Erythroblast (primary cell): ENCODE results near the gene SNPH.

ENCODE experiments used
- DNase-seq, 2 experiments: peaks; one replicate each; lab custom pipeline; 2025; lab: John Stamatoyannopoulos, UW
- GATA1 ChIP-seq: IDR thresholded peaks from 2 replicates; pipeline ENCODE4 v1.6.1; 2011; ENCODE audit warnings: low read depth, mild to moderate bottlenecking, control low read depth, low read length, moderate library complexity
- POLR2A ChIP-seq: IDR thresholded peaks from 2 replicates; pipeline ENCODE4 v1.6.1; 2011; ENCODE audit warnings: mild to moderate bottlenecking, low read length

Gene SNPH

DNA sequence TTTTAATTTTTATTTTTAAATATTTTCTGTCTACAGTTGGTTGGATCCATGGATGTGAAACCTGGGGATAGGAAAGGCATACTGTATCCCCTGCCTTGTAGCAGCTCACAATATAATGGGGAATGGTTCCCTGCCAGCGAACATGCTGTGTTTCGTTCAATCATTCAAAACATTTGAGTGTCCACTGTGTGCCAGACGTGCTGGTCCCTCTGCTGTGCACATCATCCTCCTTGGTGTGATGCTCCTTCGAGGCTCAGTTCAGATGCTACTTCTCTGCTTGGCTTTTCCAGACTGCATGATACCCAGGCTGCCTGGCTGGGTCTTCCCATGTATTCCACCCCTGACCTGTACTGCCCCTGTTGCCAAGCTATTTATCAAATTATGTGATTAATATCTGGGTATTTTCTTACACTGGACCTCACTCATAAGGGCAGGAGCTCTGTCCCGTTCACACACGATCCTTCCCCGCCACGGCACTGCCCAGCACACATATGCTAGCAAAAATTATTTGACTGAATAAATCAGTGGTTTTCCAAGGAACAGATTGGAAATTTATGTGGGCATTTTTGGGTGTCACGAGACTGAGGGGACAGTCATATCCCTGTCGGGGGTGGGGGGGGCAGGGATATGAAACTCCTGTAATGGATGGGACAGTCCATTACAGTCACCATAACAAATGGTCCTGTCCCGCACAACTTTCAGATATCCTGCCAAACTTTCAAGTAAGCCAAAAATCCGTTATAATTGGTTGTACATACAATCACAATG, 57.9 kb downstream of the SNPH start:
- TF ChIP-seq GATA1 (no peak), POLR2A (no peak)
- peak in 1 of 2 experiments; percentile 25 for DNase-seq

DNA sequence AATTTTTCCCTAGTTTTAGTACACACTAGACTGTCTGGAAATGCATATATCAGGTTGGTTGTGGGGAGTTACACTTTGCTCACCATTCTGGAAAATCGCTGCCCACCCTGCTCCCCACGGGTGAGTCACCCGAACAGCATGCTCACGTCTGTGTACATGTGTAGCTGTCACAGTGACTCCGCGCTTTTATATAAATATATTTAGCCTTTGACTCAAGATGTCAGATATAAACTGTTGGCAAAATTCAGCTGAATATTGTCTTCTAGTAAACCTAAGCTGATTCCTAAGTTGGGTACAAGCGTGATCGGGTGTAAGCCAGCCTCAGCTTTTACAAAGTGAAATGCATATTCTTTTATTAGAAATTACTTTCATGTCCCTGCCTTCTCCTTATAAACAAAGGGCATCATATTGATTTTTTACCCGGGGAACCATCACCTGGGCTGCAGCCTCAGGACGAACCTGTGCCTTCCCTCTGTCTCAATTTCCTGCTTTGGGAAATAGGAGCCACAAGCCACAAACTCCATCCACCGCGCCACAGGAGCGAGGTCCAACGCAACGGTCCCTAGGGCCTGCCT, 58.6 kb downstream of the SNPH start:
- DNase-seq = peak; percentile 33 to 75
- TF ChIP-seq GATA1 (no peak), POLR2A (no peak)

DNA sequence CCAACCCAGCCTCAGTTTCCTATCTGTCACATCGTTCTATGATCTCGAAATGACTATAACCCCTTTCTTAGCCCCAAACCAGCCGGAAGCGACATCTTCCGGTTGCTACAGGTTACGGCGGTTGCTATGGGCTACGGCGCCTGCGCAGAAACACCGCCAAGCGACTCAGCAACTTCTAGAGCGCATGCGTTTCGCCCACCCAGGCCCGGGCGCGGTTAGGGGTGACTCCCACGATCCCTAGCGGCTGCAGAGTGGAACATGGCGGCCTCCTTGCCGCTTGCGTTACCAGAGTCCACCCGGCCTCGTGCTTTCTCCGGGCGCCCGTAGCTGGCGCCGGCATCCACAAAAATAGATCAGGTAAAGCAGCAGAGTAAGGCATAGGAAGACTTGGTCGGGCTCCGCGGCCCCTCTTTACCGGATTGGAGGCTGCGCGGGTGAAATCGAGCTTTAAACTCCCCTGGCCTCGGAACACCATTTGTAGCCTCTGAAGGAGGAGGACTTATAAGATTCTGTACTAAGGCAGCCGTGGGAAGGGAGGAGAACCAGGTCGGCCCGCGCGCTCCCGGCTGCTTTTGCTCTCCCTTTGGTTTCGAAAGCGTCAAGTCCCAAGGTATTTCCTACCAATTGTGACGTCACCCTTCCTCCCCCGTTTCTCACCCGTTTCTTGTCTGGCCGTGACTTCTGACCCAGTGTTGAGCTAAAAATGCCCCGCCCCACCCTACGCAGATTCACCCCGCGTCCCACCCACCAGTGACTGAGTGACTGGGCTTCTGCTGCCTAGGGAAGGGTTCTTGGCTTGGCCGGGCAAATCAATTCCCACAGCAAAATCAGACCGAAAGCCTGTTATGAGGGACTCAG, 59.3 kb downstream of the SNPH start:
- DNase-seq = peak; percentile 98 to 99
- TF ChIP-seq GATA1 = no peak
- peak; percentile 97 for TF ChIP-seq POLR2A

DNA sequence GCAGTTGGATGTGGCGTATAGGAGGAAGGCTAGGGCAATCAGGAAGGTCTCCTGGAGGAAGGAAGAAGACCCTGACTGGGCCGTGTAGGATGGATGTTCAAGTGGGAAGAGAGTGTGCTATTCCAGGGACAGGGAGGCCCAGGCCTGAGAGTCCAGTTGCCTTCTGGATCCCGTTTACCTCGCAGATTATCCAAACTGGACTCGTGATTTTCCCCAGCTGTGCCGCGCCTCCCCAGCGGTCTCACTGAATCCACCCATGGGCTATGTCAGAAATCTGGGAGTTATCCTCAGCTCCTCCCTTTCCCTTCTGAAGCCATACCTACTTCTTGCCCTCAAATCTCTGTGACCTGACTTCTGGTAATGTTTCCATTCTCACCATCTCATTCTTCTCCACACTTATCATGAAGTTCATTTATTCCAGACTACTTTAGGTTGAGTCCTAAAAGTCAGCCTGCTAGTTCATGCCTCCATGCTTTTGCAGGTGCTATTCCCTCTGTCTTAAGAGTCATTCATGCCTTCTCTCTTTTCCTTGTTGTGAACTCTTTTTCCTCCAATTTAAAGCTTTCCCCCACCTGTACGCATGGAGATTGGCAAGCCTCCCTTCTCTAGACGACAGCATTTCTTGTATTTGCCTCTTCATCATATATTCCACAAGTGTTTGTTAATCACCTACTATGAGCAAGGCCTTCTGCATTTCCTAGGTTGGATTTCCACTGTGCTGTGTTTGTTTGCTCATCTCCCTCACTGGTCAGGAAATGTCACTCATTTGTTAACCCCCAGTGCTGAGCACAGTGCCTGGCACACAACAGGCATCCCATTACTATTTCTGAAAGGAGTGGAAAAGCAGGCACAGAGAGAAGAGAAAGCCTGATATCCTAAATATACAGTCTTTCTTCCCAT, 60.2 kb downstream of the SNPH start:
- TF ChIP-seq POLR2A = no peak
- no peak for TF ChIP-seq GATA1
- DNase-seq = no peak

DNA sequence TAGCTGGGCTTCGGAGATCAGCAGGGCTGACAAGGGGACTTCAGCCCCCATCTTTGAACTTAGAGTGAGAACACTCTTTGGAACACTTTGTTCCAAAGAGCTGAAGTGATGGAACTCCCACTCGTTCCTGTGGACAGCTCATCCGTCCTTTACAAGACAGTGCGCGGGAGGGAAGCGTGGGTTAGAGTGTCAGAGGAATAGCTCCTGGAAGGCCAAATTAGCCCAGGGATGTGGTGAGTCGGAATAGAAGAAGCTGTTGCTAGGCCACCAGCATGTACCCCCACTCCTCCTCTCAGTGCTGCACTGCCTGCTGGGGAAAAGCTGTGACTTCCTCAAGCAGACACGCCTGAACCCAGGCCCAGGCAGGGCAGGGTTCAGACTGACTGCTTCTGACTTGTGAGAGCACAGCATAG, 61.2 kb downstream of the SNPH start:
- TF ChIP-seq POLR2A (no peak), GATA1 (no peak)
- DNase-seq = no peak

DNA sequence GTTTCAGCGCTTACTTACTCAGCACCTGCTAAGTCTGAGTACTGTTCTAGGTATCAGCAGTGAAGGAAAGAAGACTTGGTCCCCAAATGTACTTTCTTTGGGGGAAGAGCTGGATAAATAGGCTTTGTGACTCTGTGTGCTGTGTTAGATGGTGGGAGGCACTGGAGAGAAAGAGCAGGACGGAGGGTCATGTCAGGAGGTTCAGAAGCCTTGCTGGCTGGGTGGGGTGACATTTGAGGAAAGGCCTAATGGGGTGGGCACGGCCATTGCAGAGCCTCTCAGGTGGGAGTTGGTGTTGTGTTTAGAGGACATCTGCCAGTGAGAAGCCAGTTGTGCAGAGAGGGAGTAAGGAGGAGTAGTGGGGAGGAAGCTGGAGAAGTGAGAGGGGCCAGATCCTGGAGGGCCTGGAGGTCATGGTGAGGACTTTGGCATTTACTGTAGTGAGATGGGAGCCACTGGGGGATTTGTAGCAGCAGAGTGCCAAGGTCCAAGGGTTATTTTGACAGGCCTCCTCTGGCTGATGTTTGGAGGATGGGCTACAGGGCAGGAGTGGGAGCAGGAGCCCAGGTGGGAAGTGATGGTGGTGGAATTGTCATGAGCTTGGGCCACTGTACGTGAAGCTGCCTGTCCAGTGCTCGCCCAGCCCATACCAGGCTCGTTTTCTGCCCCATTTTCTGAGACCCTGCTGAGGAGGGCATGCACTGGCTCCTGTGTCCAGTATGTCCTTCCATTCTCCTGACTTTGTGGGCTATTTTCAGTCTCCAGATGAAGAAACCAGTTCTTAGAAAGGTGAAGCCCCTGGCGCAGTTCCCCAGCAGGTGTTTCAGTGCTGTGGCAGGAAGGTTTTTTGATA, 62.0 kb downstream of the SNPH start:
- no peak for TF ChIP-seq POLR2A
- no peak for TF ChIP-seq GATA1
- no peak for DNase-seq

DNA sequence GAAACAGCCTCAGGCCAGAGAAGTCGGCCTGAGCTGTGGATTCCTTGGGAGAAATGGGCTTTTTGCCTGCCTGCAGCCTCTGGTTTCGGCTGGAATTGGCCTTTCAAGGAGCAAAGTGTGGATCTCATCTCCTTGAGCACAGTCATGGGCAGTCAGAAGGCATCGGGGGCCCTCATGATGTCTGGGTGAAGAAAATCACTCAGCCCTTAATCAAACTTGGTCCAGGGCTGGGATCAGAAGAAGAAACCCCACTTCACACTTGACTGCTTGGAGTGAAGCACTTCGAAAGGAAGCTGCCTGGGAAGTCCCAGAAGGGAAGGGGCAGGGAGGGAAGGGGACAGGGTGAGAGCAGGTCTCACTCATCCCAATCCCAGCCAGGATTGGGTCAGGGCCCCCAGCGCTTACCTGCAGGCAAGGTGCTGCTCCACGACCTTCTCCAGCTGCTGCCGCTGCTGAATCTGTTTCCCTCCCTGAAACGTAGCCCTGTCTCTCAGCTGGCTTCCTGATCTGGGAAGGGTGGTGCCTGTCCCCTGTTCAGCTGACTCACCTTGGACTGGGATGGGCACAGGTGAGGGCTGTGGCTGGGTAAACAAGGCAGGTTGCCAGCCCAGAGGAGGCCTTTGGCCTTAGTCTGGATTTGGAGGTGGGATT, 62.7 kb downstream of the SNPH start, which contains the start of gene SDCBP2:
SDCBP2 (minus strand) TSS at position 460 of the 651 bp plus-strand sequence. CDS start 8,723 bp downstream, outside the sequence.
- no peak for DNase-seq
- TF ChIP-seq POLR2A (no peak), GATA1 (no peak)

DNA sequence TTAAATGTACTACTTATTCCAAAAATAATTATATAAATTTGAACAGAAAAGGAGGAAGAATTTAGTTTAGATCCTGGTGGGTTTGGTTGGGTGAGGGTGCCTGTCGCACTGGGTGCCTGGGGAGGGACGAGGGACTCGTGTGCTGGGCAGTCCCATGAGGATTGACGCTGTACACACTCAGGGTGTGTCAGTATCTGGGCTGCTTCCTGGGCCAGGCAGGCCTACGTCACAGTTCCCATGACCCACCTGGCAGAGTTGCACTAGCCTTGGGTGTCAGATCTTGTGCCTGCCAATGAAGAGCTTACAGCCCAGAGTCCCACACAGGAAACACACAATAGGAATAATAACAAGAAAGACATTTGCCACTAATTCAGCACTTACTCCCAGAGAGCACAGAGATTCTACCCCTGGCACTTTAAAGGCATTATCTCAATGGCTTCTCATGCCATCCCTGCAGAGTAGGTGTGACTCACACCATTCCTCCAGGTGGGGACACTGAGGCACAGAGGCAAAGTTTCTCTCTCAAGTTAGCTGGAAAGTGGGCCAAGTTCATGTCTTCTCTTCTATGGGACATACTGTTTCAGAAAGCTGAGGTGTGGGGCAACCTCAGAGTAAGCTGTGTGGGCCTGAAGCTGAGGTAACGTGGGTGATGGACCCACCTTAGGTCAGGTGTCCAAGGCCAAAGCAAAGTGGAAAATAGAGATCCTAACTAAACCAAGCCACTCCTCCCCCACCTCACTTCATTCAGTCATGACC, 64.2 kb downstream of the SNPH start:
- DNase-seq = peak in 1 of 2 experiments; percentile 12
- TF ChIP-seq GATA1 (no peak), POLR2A (no peak)

DNA sequence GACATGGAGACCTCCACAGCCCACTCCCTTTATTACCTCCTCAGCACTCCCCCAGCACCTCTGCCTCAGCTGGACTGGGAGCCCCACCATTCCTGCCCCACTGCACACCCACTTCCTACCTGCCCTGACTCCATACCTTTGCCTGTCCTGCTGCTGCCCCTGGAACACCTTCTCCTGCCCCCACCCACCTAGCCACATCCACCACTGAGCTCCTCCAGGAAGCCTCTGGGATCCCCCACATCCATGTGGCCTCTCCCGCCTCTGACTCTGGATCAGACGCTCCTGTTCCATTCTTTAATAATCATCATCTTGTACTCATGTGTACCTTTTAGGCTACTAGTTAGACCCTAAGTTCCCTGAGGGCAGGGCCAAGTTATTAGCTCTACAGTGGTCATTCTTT, 65.0 kb downstream of the SNPH start:
- no peak for TF ChIP-seq GATA1
- TF ChIP-seq POLR2A = no peak
- DNase-seq = no peak

DNA sequence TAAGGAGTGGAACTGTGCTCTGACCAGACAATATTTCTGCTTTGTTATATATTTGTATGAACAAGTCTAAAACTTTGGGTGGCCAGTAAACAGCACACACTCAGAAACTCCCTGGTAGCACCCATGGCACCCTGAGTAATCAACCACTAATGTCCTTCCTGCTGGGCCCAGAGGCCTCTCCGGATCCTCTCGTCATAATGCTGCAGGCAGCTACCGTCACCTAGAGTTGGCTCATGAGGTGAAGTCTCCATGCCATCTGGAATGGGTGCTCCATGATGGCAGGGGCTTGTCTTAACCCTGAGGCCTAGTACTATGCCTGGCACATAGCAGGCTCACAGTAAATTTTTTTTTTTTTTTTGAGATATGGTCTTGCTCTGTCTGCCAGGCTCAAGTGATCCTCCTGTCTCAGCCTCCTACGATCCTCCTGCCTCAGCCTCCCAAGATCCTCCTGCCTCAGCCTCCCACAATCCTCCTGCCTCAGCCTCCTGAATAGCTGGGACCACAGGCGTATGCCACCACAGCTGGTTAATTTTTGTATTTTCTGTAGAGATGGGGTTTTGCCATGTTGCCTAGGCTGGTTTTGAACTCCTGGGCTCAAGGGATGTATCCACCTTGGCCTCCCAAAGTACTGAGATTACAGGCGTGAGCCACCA, 65.8 kb downstream of the SNPH start:
- TF ChIP-seq GATA1 = no peak
- TF ChIP-seq POLR2A = no peak

DNA sequence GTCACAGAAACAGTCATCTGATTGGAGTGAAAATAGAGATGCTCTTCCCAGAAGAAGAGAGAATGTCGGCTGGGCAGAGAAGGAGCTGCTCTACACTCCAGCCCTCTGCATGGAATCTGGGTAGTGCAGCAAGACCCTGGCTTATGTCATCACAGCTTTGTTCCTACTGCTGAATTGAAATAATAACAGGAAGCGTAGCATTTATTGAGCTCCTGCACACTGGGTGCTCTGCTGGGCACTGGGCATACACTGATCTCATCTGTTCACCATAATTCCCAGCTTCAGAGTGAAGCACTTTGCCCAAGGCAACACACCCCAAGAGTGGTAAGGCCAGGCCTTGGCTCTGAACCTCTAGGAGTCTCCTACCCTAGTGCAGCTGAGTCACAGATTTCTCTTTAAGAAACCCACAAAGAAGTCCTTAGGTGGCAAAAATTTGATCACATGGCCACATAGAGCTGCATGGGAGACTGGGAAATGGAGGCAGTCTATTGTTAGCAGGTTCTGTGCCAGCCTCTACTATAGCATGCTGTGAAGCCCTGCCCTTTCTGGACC, 66.7 kb downstream of the SNPH start:
- no peak for DNase-seq
- TF ChIP-seq POLR2A (no peak), GATA1 (no peak)

More for the DNA sequence above, 65.8 kb downstream of the SNPH start:
- no peak for DNase-seq
